GM08714 (cell line): ENCODE measurements around the gene MPZL1.

Experiments used
- H3K4me3 ChIP-seq: fragments of 200-500 bp; sonication (Bioruptor generic); 2 replicates; pipeline ENCODE4 v1.5.1; 2014; ENCODE audit warnings: mild to moderate bottlenecking, low read length, inconsistent platforms
- ZNF274 ChIP-seq: IDR thresholded peaks from 2 replicates; pipeline ENCODE4 v1.6.1; 2012; ENCODE audit warnings: mild to moderate bottlenecking, low read depth, low read length

Gene MPZL1

DNA sequence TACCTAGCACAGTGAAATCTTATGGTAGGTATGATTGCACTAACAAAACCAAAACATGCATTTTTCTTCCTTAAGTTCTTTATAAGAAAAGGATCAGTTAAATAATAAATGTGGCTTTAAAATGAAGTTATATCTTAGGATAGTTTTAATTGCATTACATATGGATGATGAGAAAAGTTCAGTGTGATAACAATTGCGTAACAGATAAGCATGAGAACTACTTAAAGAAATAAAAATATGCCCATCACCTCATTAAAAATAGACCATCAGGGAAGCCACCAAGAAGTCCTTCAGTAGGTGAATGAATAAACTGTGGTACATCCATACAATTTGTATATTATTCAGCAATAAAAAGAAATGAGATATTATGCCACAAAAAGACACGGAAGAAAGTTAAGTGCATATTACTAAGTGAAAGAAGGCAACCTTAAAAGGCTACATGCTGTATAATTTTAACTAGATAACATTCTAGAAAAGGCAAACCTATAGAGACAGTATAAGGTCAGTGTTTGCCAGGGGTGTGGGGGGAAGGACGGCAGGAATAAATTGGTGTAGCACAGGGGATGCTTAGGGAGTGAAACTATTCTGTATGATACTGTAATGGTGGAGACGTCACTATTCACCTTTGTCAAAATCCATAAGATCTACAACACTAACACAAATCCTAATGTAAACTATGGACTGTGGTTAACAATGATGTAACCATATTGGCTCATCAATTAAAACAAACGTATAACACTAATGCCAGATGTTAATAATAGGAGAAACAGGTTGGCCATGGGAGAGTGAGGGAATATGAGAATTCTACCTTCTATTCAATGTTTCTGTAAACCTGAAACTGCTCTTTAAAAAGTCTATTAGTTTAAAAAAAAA lies 42.9 kb downstream of the MPZL1 start:
- H3K4me3 ChIP-seq, result no peak overlapping the region

GRCh38 chr1:167765496-167765895 lies 43.7 kb downstream of the MPZL1 start:
- TF ChIP-seq ZNF274, result no peak
- no peak overlapping the region for H3K4me3 ChIP-seq

More for the DNA sequence above, 42.9 kb downstream of the MPZL1 start:
- TF ChIP-seq ZNF274, result no peak

GRCh38 chr1:167766538-167766937 lies 44.8 kb downstream of the MPZL1 start:
- no peak for TF ChIP-seq ZNF274

GRCh38 chr1:167767761-167768160 lies 46.0 kb downstream of the MPZL1 start:
- no peak overlapping the region for H3K4me3 ChIP-seq
- TF ChIP-seq ZNF274, result no peak

More at GRCh38 chr1:167766538-167766937, 44.8 kb downstream of the MPZL1 start:
- H3K4me3 ChIP-seq, result no peak overlapping the region

DNA sequence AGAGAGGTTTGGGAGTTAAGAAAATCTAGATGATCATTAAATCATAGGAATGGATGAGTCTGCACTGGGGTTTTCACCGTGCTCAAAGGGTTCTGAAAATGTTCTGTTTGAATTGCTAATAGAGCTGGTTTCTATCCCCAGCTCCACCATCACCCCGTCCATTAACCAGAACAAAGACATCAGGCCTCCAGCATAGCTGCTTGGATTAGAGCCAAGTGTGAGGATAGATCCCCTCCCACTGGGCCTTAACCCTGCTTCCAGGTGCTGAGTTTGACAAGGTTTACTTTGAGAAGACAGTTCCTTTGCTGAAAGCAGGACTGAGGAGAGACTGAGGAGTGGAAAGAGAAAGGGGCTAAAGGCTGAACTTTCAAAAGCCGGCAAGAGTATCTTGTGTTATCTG lies 48.3 kb downstream of the MPZL1 start:
- no peak for TF ChIP-seq ZNF274
- no peak overlapping the region for H3K4me3 ChIP-seq

GRCh38 chr1:167772436-167772835 lies 50.7 kb downstream of the MPZL1 start:
- TF ChIP-seq ZNF274, result no peak

DNA sequence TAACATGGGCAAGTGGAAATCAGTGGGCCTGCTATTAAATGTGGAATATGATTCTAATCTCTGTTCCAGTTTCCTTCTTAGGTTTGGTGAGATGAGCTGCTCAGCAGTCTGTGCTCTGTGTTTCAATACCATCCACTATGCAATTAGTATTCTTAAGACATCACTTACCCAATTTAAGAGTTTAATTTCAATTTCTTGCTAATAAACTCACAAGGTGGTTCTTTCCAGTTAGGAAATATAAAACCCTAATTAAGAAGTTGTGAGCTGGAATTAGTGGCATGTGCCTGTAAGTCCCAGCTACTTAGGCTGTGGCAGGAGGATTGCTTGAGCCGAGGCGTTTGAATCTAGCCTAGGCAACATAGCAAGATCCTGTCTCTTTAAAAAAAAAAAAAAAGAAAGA lies 51.7 kb downstream of the MPZL1 start:
- TF ChIP-seq ZNF274, result no peak
- no peak overlapping the region for H3K4me3 ChIP-seq

More at GRCh38 chr1:167772436-167772835, 50.7 kb downstream of the MPZL1 start:
- H3K4me3 ChIP-seq, result no peak overlapping the region

- H3K4me3 ChIP-seq, result no peak overlapping the region
- TF ChIP-seq ZNF274, result no peak
Measured at GRCh38 chr1:167774710-167775109, 52.9 kb downstream of the MPZL1 start.

GRCh38 chr1:167775178-167775577 lies 53.4 kb downstream of the MPZL1 start:
- no peak for TF ChIP-seq ZNF274
- no peak overlapping the region for H3K4me3 ChIP-seq

DNA sequence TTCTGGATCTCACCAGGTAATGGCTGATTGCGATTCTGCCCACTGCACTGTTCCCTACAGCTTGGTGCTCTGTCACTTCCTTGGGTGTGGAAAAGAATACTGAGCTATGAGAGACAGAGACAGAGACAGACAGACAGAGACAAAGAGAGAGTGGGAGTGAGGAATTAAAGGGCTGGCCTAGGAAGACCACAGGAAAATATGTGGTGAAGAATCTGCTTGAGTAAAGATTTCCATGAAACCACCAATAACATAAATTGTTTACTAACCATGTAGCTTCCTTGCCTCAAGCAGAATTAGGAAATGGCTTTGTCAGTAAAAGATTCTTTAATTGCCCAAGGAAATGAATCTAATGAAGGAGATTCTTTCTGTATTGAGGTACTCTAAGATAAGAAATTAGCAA lies 54.4 kb downstream of the MPZL1 start:
- no peak for TF ChIP-seq ZNF274
- no peak overlapping the region for H3K4me3 ChIP-seq

- H3K4me3 ChIP-seq, result no peak overlapping the region
- no peak for TF ChIP-seq ZNF274
Measured at GRCh38 chr1:167776616-167777268, 55.0 kb downstream of the MPZL1 start.

DNA sequence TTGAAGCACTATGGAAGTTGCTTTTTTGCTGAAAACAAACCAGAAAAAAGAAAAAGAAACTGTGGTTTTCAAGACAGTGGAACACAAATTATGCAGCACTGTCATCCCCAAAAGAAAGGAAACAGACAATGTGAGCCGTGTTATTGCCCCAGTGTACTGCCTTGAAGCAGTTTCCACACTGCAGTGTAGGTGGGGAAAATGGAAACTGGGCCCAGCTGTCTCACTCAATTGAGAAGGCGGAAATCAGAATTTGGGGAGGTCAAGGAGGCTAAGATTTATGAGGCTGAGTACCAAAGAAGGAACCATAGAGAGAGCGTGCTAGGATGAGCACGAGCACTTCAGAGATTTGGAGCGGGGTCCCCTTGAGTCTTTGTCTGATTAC lies 55.5 kb downstream of the MPZL1 start:
- no peak for TF ChIP-seq ZNF274
- H3K4me3 ChIP-seq, result no peak overlapping the region

DNA sequence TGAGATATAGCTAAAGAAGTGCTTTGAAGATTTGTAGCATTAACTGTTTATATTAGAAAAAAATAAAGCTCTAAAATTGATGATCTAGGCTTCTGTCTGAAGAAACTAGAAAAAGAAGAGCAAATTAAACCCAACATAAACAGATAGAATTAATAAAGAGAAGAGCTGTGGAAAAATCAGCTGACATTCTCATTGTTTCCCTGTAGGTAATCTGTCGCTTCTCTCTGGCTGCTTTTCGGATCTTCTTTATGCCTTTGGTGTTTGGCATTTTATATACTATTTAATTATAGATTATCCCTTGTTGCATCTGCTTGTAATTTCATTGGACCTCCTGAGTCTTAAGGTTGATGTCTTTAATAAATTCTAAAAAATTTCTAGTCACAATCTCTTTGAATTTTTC lies 59.8 kb downstream of the MPZL1 start:
- TF ChIP-seq ZNF274, result no peak
- no peak overlapping the region for H3K4me3 ChIP-seq

DNA sequence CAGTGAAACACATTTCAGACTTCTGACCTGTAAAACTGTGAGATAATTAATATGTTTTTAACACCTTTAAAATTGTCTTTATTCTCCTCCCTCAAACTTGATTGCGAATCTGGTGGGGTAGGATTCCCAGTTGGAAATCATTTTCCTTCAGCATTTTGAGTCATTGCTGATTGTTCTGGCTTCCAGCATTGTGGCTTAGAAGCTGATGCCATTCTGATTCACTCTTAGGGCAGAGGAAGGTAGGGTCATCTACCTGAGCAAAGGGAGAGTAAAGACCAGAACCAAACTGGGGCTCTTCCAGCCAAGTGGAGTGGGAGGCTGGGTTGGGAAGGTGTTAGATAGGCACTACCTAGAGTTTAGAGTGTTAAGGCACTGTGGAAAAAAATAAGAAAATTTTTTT lies 61.2 kb downstream of the MPZL1 start:
- H3K4me3 ChIP-seq, result no peak overlapping the region
- TF ChIP-seq ZNF274, result no peak

DNA sequence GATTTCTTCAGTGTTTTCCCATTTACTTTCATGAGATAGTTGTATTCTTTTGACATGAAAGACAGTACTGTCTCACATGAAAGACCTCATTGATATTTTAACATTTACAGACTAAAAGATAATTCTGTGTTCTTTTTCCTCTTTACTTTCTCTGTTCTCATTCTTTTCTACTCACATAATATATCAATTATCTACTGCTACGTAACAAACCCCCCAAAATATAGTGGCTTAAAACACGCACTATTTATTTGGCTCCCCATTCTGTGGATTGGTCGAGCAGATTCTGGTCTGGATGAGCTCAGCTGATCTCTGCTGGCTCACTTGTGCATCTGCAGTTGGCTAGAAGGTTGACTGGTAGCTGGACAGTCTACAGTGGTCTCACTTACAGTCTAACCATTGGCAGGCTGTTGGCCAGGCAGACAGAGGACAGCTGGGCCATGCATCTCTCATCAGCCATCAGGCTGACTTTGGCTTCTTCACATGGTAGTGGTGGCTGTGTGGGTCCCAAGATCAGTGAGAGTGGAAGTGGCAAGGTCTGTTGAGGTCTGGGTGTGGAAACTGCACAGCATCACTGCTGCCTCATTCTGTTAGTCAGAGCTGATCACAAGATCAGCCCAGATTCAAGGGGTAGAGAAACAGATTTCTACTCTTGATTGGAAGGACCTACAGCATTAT lies 63.2 kb downstream of the MPZL1 start:
- TF ChIP-seq ZNF274, result no peak
- no peak overlapping the region for H3K4me3 ChIP-seq
